H9 (cell line): ENCODE data around the gene SCN4A. TPM values are rescaled to one million over a fixed set of nuclear protein-coding genes. Genes with fewer than 3 reads are reported as not detected.

ENCODE experiments used
- DNase-seq: peaks from one replicate; pipeline ENCODE4 v3.0.0-alpha.2; 2017
- H2AFZ ChIP-seq: one replicate; pipeline ENCODE4 v1.6.1; 2013; ENCODE audit warnings: mild to moderate bottlenecking, low read length, control low read depth, moderate library complexity
- H2AK5ac ChIP-seq: 2 replicates; pipeline ENCODE4 v1.6.1; 2013; ENCODE audit warnings: low read length, control low read depth, mixed read lengths; ENCODE audit not compliant: insufficient read length
- H2BK120ac ChIP-seq: one replicate; pipeline ENCODE4 v1.6.1; 2013; ENCODE audit warnings: low read depth, mild to moderate bottlenecking, low read length, control low read depth, inconsistent platforms; ENCODE audit not compliant: poor library complexity, severe bottlenecking
- H2BK12ac ChIP-seq: 2 replicates; pipeline ENCODE4 v1.6.1; 2013; ENCODE audit warnings: low read length, control low read depth, mixed read lengths, low read depth; ENCODE audit not compliant: insufficient read length
- H2BK15ac ChIP-seq: 2 replicates; pipeline ENCODE4 v1.6.1; 2013; ENCODE audit warnings: low read depth, low read length, control low read depth
- H2BK20ac ChIP-seq: one replicate; pipeline ENCODE4 v1.6.1; 2013; ENCODE audit warnings: low read depth, mild to moderate bottlenecking, low read length, control low read depth, inconsistent platforms; ENCODE audit not compliant: poor library complexity, severe bottlenecking
- H2BK5ac ChIP-seq: 2 replicates; pipeline ENCODE4 v1.6.1; 2013; ENCODE audit warnings: low read length, control low read depth, mixed read lengths; ENCODE audit not compliant: insufficient read length
- H3K14ac ChIP-seq: 2 replicates; pipeline ENCODE4 v1.6.1; 2013; ENCODE audit warnings: low read length, control low read depth; ENCODE audit not compliant: insufficient read depth
- H3K18ac ChIP-seq: 2 replicates; pipeline ENCODE4 v1.6.1; 2013; ENCODE audit warnings: low read depth, mild to moderate bottlenecking, mixed read lengths, low read length, control low read depth; ENCODE audit not compliant: insufficient read length
- H3K23ac ChIP-seq: 2 replicates; pipeline ENCODE4 v1.6.1; 2013; ENCODE audit warnings: low read length, control low read depth, mixed read lengths, low read depth; ENCODE audit not compliant: insufficient read length
- H3K23me2 ChIP-seq: 2 replicates; pipeline ENCODE4 v1.6.1; 2013; ENCODE audit warnings: low read depth, mild to moderate bottlenecking, mixed read lengths, low read length, control low read depth; ENCODE audit not compliant: insufficient read length, poor library complexity, severe bottlenecking
- H3K27ac ChIP-seq: 2 replicates; pipeline ENCODE4 v1.5.1; 2013; ENCODE audit warnings: low read length, control low read depth, mixed read lengths, low read depth; ENCODE audit not compliant: insufficient read length
- H3K27me3 ChIP-seq: 2 replicates; pipeline ENCODE4 v1.6.1; 2013; ENCODE audit warnings: low read length, control low read depth, inconsistent platforms; ENCODE audit not compliant: insufficient read depth
- H3K4ac ChIP-seq: 2 replicates; pipeline ENCODE4 v1.6.1; 2013; ENCODE audit warnings: low read depth, mild to moderate bottlenecking, control low read depth, inconsistent platforms, low read length, moderate library complexity
- H3K4me1 ChIP-seq: 2 replicates; pipeline ENCODE4 v1.6.1; 2013; ENCODE audit warnings: low read length, control low read depth, inconsistent platforms; ENCODE audit not compliant: insufficient read depth
- H3K4me2 ChIP-seq: 2 replicates; pipeline ENCODE4 v1.6.1; 2013; ENCODE audit warnings: low read length, control low read depth, mixed read lengths; ENCODE audit not compliant: insufficient read length, insufficient read depth
- H3K56ac ChIP-seq: 2 replicates; pipeline ENCODE4 v1.6.1; 2013; ENCODE audit warnings: low read depth, mild to moderate bottlenecking, mixed read lengths, low read length, control low read depth; ENCODE audit not compliant: insufficient read length
- H3K79me1 ChIP-seq: 2 replicates; pipeline ENCODE4 v1.6.1; 2013; ENCODE audit warnings: low read depth, mild to moderate bottlenecking, moderate library complexity, low read length, control low read depth, inconsistent platforms; ENCODE audit not compliant: insufficient read depth, poor library complexity, severe bottlenecking
- H3K79me2 ChIP-seq: 2 replicates; pipeline ENCODE4 v1.6.1; 2013; ENCODE audit warnings: low read length, control low read depth, inconsistent platforms; ENCODE audit not compliant: insufficient read depth
- H3K9ac ChIP-seq: 2 replicates; pipeline ENCODE4 v1.6.1; 2013; ENCODE audit warnings: low read length, control low read depth, mixed read lengths; ENCODE audit not compliant: insufficient read length; ENCODE audit errors: extremely low read depth
- H3K9me3 ChIP-seq: one replicate; pipeline ENCODE4 v1.6.1; 2013; ENCODE audit warnings: low read depth, low read length, inconsistent platforms; ENCODE audit not compliant: control insufficient read depth
- H3T11ph ChIP-seq: one replicate; pipeline ENCODE4 v1.6.1; 2013; ENCODE audit warnings: mild to moderate bottlenecking, low read length, control low read depth, inconsistent platforms
- H4K20me1 ChIP-seq: one replicate; pipeline ENCODE4 v1.6.1; 2013; ENCODE audit not compliant: control insufficient read depth, insufficient read length, insufficient read depth
- H4K5ac ChIP-seq: 2 replicates; pipeline ENCODE4 v1.6.1; 2013; ENCODE audit warnings: low read depth, mild to moderate bottlenecking, mixed read lengths, low read length, control low read depth; ENCODE audit not compliant: insufficient read length
- H4K8ac ChIP-seq: replicated peaks from 2 replicates; pipeline ENCODE4 v1.6.1; 2013; ENCODE audit warnings: low read length, control low read depth, mixed read lengths, low read depth; ENCODE audit not compliant: insufficient read length
- H4K91ac ChIP-seq: 2 replicates; pipeline ENCODE4 v1.6.1; 2013; ENCODE audit warnings: low read depth, mild to moderate bottlenecking, moderate library complexity, mixed read lengths, low read length, control low read depth; ENCODE audit not compliant: insufficient read length
- H3K27ac Mint-ChIP-seq, 3 experiments: 2 replicates in 2 of 3; 3 replicates in 1 of 3; pipeline ENCODE4 v1.8.0; 2020 to 2021; ENCODE audit warnings: mixed read lengths in 3 of 3, mild to moderate bottlenecking in 1 of 3, moderate library complexity in 1 of 3
- H3K27me3 Mint-ChIP-seq: 2 replicates; pipeline ENCODE4 v1.8.0; 2021; ENCODE audit warnings: low read depth, mild to moderate bottlenecking, moderate library complexity, mixed read lengths
- H3K36me3 Mint-ChIP-seq, 3 experiments: 2 replicates in 2 of 3; 3 replicates in 1 of 3; pipeline ENCODE4 v1.8.0; 2020 to 2021; ENCODE audit warnings: low read depth in 3 of 3, mixed read lengths in 3 of 3; ENCODE audit not compliant: insufficient read depth in 1 of 3
- H3K4me1 Mint-ChIP-seq, 2 experiments: 2 replicates each; pipeline ENCODE4 v1.8.0; 2020; ENCODE audit warnings: mixed read lengths in 2 of 2
- H3K4me3 Mint-ChIP-seq, 2 experiments: 2 replicates in 1 of 2; 3 replicates in 1 of 2; pipeline ENCODE4 v1.8.0; 2020 to 2021; ENCODE audit warnings: mild to moderate bottlenecking in 2 of 2, mixed read lengths in 2 of 2, moderate library complexity in 1 of 2
- H3K9me3 Mint-ChIP-seq, 2 experiments: 2 replicates in 1 of 2; 3 replicates in 1 of 2; pipeline ENCODE4 v1.8.0; 2020; ENCODE audit warnings: mild to moderate bottlenecking in 2 of 2, mixed read lengths in 2 of 2, moderate library complexity in 1 of 2
- WGBS: extraction: QIAGEN DNeasy Blood & Tissue Kit; methylation state at CpG from one replicate; pipeline ENCODE4 v1.1.7; 2013; ENCODE audit warnings: missing lambda C conversion rate, low lambda C conversion rate, mixed read lengths; ENCODE audit not compliant: insufficient read length; ENCODE audit errors: extremely low coverage; 5-methylcytosine and 5-hydroxymethylcytosine counted together
- total RNA-seq: library from RNA; stranded (reverse); gene quantifications from 2 replicates; pipeline ENCODE4 v1.2.1, GENCODE V29; 2021
- TF ChIP-seq, protein P1 (sequence below): fragments of 200-600 bp; sonication (generic); conservative IDR thresholded peaks from 3 replicates; pipeline ENCODE4 v1.8.0; 2021; ENCODE audit warnings: antibody characterized with exemption, mild to moderate bottlenecking

The SCN4A gene
- total RNA-seq, 1 experiment from 2014 or later = 5.8 TPM

DNA sequence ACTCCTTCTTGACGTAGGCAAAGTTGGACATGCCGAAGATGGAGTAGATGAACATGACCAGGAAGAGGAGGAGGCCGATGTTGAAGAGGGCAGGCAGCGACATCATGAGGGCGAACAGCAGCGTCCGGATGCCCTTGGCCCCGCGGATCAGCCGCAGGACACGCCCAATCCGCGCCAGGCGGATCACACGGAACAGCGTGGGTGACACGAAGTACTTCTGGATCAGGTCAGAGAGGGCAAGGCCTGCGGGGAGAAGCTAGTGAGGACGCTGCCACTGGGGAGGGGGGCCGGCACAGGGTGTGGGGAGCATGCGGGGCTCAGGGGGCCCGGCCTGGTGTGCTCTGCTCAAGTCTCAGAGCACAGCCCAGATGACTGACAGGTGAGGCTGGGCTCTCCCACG is 31.0 kb downstream of the SCN4A start:
- no peaks in the 10 kb centered on the region for H3K27me3 ChIP-seq
- H3K9ac ChIP-seq = no peak overlapping the region
- H3K14ac ChIP-seq = no peak overlapping the region
- no peaks in the 10 kb centered on the region for H3K9me3 ChIP-seq
- Mint-ChIP-seq H3K27ac (no peak overlapping the region), H3K9me3 (no peaks in the 10 kb centered on the region), H3K36me3 (peaks cover 9 to 26% (median 11%) of the 10 kb centered on the region in 3 experiments; a peak in 6 of 7 replicates), H3K4me1 (peaks cover 8 to 23% of the 10 kb centered on the region in 2 experiments), H3K27me3 (peaks cover 3% of the 10 kb centered on the region), H3K4me3 (no peak overlapping the region)
- no CpG with 5 or more reads among the region's 23 CpGs for WGBS
- no peak overlapping the region for H2BK5ac ChIP-seq
- H4K5ac ChIP-seq = no peak overlapping the region
- H2BK120ac ChIP-seq = no peak overlapping the region
- no peak overlapping the region for H3K27ac ChIP-seq
- no peaks in the 10 kb centered on the region for H3K79me2 ChIP-seq
- no peak for DNase-seq
- no peaks in the 10 kb centered on the region for H3K23me2 ChIP-seq
- no peak overlapping the region for H3K18ac ChIP-seq
- TF ChIP-seq, protein P1, sequence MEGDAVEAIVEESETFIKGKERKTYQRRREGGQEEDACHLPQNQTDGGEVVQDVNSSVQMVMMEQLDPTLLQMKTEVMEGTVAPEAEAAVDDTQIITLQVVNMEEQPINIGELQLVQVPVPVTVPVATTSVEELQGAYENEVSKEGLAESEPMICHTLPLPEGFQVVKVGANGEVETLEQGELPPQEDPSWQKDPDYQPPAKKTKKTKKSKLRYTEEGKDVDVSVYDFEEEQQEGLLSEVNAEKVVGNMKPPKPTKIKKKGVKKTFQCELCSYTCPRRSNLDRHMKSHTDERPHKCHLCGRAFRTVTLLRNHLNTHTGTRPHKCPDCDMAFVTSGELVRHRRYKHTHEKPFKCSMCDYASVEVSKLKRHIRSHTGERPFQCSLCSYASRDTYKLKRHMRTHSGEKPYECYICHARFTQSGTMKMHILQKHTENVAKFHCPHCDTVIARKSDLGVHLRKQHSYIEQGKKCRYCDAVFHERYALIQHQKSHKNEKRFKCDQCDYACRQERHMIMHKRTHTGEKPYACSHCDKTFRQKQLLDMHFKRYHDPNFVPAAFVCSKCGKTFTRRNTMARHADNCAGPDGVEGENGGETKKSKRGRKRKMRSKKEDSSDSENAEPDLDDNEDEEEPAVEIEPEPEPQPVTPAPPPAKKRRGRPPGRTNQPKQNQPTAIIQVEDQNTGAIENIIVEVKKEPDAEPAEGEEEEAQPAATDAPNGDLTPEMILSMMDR = no peak
- H3K79me1 ChIP-seq = no peaks in the 10 kb centered on the region
- no peak overlapping the region for H3K56ac ChIP-seq
- H4K20me1 ChIP-seq = no peaks in the 10 kb centered on the region
- no peak overlapping the region for H3K23ac ChIP-seq
- no peak overlapping the region for H3K4me2 ChIP-seq
- no peaks in the 10 kb centered on the region for H3K4me1 ChIP-seq
- no peak overlapping the region for H2BK20ac ChIP-seq
- H3K4ac ChIP-seq = no peak overlapping the region
- H2AK5ac ChIP-seq = no peak overlapping the region
- H4K91ac ChIP-seq = no peak overlapping the region
- no peak overlapping the region for H3T11ph ChIP-seq
- H2AFZ ChIP-seq = no peak overlapping the region
- H2BK12ac ChIP-seq = no peak overlapping the region
- H4K8ac ChIP-seq = no peak overlapping the region
- H2BK15ac ChIP-seq = no peak overlapping the region
